IMR-90 (cell line): Measurements from ENCODE around the gene PPP1R9B.

Experiments
- MXI1 ChIP-seq: IDR thresholded peaks from 2 replicates; pipeline ENCODE4 v1.6.1; 2012; ENCODE audit warnings: low read depth, mild to moderate bottlenecking, low read length, moderate library complexity, borderline replicate concordance
- POLR2A ChIP-seq: IDR thresholded peaks from 2 replicates; pipeline ENCODE4 v1.6.1; 2012; ENCODE audit warnings: mild to moderate bottlenecking, low read depth, low read length
- RAD21 ChIP-seq: IDR thresholded peaks from 2 replicates; pipeline ENCODE4 v1.6.1; 2012; ENCODE audit warnings: low read length, improper control_type of control experiment
- USF2 ChIP-seq: fragments of 150-350 bp; IDR thresholded peaks from 2 replicates; pipeline ENCODE4 v1.6.1; 2017; ENCODE audit warnings: mild to moderate bottlenecking, antibody characterized with exemption, low read length, low read depth
- TF ChIP-seq, protein P1 (sequence below): conservative IDR thresholded peaks from 2 replicates; pipeline ENCODE4 v1.5.1; 2012; ENCODE audit warnings: mild to moderate bottlenecking, low read depth, low read length, improper control_type of control experiment
- TF ChIP-seq, protein P2 (sequence below): fragments of 150-350 bp; IDR thresholded peaks from 2 replicates; pipeline ENCODE4 v1.6.1; 2016; ENCODE audit warnings: low read depth, mild to moderate bottlenecking, low read length, moderate library complexity, borderline replicate concordance

GRCh38 chr17:50190603-50191358 is 40.3 kb upstream of the PPP1R9B start:
- TF ChIP-seq RAD21 (no peak), MXI1 (peak; percentile 16; the same call in 1 of the 2 replicates), POLR2A (no peak; the same call in 1 of the 2 replicates), USF2 (no peak)
- TF ChIP-seq, protein P1, sequence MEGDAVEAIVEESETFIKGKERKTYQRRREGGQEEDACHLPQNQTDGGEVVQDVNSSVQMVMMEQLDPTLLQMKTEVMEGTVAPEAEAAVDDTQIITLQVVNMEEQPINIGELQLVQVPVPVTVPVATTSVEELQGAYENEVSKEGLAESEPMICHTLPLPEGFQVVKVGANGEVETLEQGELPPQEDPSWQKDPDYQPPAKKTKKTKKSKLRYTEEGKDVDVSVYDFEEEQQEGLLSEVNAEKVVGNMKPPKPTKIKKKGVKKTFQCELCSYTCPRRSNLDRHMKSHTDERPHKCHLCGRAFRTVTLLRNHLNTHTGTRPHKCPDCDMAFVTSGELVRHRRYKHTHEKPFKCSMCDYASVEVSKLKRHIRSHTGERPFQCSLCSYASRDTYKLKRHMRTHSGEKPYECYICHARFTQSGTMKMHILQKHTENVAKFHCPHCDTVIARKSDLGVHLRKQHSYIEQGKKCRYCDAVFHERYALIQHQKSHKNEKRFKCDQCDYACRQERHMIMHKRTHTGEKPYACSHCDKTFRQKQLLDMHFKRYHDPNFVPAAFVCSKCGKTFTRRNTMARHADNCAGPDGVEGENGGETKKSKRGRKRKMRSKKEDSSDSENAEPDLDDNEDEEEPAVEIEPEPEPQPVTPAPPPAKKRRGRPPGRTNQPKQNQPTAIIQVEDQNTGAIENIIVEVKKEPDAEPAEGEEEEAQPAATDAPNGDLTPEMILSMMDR, result no peak
- TF ChIP-seq, protein P2, sequence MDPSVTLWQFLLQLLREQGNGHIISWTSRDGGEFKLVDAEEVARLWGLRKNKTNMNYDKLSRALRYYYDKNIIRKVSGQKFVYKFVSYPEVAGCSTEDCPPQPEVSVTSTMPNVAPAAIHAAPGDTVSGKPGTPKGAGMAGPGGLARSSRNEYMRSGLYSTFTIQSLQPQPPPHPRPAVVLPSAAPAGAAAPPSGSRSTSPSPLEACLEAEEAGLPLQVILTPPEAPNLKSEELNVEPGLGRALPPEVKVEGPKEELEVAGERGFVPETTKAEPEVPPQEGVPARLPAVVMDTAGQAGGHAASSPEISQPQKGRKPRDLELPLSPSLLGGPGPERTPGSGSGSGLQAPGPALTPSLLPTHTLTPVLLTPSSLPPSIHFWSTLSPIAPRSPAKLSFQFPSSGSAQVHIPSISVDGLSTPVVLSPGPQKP, result no peak
